Measurements from ENCODE around the gene CD180.
"Not testable (repeated sequence)": the region's sequence is repeated elsewhere in the genome, so short reads cannot be mapped to it uniquely, and the experiment has no call there.

The CD180 gene

DNA sequence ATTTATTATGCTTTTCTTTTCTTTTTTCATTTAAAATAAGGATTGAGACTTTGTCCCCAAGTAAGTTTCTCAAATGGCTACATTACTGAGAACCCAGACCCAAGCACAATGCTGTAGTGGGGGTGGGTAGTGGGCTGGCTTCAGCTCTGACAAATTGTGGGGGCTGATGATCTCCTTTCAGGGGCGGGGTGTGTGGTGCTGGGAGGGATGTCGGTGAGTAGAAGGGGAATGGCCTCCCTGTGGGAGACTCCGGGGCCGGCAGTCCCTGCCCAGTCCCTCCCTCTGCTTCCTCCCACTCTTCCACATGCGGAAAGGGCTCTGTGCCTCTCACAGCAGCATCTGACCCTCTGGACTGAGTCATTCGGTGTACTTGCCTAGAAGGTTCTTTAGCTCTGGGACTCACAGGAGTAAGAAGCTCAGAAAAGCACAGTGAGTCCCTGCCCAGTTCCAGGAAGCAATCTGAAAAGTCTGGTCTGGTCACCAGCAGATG, 14.3 kb downstream of the CD180 start:
- DNase-seq (ENCODE audit: low read depth) = no peak
- TF ChIP-seq, protein P1, sequence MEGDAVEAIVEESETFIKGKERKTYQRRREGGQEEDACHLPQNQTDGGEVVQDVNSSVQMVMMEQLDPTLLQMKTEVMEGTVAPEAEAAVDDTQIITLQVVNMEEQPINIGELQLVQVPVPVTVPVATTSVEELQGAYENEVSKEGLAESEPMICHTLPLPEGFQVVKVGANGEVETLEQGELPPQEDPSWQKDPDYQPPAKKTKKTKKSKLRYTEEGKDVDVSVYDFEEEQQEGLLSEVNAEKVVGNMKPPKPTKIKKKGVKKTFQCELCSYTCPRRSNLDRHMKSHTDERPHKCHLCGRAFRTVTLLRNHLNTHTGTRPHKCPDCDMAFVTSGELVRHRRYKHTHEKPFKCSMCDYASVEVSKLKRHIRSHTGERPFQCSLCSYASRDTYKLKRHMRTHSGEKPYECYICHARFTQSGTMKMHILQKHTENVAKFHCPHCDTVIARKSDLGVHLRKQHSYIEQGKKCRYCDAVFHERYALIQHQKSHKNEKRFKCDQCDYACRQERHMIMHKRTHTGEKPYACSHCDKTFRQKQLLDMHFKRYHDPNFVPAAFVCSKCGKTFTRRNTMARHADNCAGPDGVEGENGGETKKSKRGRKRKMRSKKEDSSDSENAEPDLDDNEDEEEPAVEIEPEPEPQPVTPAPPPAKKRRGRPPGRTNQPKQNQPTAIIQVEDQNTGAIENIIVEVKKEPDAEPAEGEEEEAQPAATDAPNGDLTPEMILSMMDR (IDR thresholded peaks at IDR 0.05; ENCODE audit: control insufficient read depth, extremely low read depth, insufficient read depth) = no peak
- H3K4me3 ChIP-seq (ENCODE audit: low read depth, low read length) = no peak overlapping the region

DNA sequence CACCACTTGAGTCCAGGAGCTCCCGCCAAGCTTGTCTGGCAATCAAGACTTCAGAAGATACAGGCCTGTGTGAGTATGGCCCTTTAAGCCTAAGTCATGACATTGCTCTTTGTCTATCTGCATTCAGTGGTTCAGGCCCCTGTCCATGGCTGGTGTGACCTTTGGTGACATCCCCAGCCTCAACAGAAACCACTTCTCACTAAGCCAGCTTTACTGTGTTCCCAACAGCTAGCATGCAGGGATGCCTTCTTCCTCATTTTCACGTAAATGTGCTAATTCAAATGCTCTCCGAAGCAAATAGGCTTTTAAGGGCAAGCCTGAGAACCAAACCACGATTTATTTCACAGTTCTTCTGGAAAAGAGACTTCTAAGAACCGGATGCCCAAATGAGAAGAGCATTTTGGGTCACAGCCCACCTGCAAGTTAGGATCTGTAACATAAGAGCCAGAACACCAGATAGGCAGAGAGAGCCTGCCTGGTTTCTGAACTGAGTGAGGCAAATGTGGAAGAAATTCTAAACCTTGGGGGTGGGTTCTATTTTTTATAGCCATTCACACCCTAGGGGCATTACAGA, 14.9 kb downstream of the CD180 start:
- DNase-seq (ENCODE audit: low read depth) = no peak
- no peak overlapping the region for H3K4me3 ChIP-seq (ENCODE audit: low read depth, low read length)
- TF ChIP-seq, protein P1 (IDR thresholded peaks at IDR 0.05; ENCODE audit: control insufficient read depth, extremely low read depth, insufficient read depth) = no peak

DNA sequence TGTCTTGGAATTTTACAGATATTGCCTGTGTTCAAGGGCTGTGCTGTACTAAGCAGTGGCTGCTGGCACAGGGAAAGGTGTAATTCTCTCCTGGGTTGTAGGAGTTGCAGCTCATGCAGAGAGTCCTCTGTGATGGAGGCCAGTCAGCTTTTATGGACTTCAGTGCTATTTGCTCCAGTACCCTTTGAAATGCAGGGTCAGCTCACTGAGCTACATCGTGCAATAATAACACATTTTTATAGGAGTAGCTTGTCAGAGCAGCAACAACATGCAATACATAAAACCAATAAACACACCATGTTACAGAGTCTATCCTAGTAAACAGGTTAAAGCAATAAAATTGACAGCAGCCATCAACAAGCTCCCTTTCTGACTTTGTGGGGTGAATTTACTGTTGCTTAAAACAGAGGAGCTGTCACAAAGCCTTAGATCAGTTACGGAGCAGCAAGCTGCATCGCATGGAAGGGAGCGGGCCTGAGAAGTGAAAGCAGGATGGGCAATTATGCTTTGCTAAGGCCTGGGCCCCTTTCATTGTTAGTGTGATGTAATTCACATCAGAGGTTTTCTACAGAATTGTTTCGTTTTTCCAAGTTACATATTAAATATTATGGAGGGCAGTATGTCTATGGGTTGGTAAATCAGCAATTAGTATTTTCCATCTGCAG, 16.8 kb downstream of the CD180 start:
- no peak for DNase-seq (ENCODE audit: low read depth)
- TF ChIP-seq, protein P1 (IDR thresholded peaks at IDR 0.05; ENCODE audit: control insufficient read depth, extremely low read depth, insufficient read depth) = no peak
- no peak overlapping the region for H3K4me3 ChIP-seq (ENCODE audit: low read depth, low read length)

DNA sequence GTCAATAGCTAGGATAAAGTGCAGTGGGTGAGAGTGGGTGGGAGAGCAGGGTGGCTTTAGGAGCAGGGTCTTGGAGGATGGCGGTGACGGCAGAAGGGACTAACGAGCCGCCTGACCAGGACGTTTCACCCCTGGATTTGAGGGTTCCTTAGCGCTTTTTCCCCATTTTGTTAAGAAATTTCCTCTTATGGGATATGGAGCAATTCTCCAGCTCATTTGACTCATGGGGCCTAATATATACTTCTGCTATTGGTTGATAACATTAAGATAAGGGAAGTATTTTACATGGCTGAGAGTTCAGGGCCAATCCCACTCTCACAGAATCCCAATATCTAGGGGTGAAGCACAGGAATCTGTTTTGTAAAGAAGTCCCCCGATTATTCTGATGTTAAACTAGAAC, 17.6 kb downstream of the CD180 start:
- H3K4me3 ChIP-seq (ENCODE audit: low read depth, low read length) = no peak overlapping the region
- no peak for DNase-seq (ENCODE audit: low read depth)
- TF ChIP-seq, protein P1 (IDR thresholded peaks at IDR 0.05; ENCODE audit: control insufficient read depth, extremely low read depth, insufficient read depth) = no peak

DNA sequence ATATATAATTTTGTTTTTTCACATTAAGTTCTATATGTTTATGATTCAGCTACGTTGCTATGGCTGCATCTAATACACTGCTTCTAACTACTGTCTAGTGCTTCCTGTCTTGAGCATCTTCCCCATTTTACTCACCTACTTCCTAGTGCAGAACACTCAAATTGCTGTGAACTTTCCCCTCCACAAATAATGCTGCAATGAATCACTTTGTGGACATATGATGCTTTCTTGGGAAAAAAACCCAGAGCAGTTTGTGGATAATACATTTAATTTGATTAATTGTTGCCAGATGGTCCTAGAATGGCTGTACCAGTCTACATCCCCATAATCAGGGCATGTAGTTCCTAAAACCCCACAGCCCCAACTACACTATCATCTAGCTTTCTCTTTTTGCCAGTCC, 18.5 kb downstream of the CD180 start:
- TF ChIP-seq, protein P1 (IDR thresholded peaks at IDR 0.05; ENCODE audit: control insufficient read depth, extremely low read depth, insufficient read depth) = no peak
- no peak for DNase-seq (ENCODE audit: low read depth)
- no peak overlapping the region for H3K4me3 ChIP-seq (ENCODE audit: low read depth, low read length)

DNA sequence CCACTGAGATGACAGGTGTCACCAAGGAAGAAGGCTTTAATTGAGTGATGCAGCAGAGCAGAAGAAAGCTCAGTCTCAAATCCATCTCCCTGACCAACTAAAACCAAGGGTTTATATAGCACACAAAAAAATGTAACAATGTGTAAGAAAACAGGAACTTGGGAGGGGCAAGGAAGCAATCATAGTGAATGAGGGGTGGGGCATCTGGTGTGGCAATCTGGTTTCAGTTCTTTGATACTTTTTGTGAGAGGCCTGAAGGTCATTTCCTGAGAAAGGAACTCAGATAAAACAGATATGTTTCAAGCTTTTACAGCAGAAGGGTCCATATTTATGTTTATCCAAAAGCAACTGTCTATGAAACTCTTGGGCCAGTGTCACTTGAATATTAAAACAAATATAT, 19.7 kb downstream of the CD180 start:
- no peak overlapping the region for H3K4me3 ChIP-seq (ENCODE audit: low read depth, low read length)
- DNase-seq (ENCODE audit: low read depth) = no peak
- TF ChIP-seq, protein P1 (IDR thresholded peaks at IDR 0.05; ENCODE audit: control insufficient read depth, extremely low read depth, insufficient read depth) = no peak

DNA sequence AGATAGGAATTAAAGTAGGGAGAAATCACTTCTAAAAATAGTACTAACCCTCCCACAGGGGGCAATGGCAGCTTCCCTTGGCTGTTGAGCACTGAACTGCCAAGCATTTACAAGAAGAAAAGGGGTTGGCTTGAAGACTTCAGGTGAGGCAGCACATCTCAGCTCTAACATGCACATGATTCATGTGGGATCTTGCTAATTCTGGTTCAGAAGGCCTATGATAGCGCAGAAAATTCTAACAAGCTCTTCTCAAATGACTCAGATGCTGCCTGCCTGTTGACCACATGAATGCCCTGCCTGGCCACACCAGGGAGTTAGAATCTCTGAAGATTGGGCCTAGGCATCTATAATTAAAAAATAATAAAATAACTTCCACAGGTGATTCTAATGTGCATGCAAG, 22.6 kb downstream of the CD180 start:
- no peak overlapping the region for H3K4me3 ChIP-seq (ENCODE audit: low read depth, low read length)
- no peak for DNase-seq (ENCODE audit: low read depth)
- TF ChIP-seq, protein P1 (IDR thresholded peaks at IDR 0.05; ENCODE audit: control insufficient read depth, extremely low read depth, insufficient read depth) = no peak

DNA sequence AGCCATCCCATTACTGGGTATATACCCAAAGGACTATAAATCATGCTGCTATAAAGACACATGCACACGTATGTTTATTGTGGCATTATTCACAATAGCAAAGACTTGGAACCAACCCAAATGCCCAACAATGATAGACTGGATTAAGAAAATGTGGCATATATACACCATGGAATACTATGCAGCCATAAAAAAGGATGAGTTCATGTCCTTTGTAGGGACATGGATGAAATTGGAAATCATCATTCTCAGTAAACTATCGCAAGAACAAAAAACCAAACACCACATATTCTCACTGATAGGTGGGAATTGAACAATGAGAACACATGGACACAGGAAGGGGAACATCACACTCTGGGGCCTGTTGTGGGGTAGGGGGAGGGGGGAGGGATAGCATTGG, 23.2 kb downstream of the CD180 start:
- H3K4me3 ChIP-seq (ENCODE audit: low read depth, low read length); DNase-seq (ENCODE audit: low read depth): not testable (repeated sequence)
